ENCODE results near the gene GATA2.

The GATA2 gene

DNA sequence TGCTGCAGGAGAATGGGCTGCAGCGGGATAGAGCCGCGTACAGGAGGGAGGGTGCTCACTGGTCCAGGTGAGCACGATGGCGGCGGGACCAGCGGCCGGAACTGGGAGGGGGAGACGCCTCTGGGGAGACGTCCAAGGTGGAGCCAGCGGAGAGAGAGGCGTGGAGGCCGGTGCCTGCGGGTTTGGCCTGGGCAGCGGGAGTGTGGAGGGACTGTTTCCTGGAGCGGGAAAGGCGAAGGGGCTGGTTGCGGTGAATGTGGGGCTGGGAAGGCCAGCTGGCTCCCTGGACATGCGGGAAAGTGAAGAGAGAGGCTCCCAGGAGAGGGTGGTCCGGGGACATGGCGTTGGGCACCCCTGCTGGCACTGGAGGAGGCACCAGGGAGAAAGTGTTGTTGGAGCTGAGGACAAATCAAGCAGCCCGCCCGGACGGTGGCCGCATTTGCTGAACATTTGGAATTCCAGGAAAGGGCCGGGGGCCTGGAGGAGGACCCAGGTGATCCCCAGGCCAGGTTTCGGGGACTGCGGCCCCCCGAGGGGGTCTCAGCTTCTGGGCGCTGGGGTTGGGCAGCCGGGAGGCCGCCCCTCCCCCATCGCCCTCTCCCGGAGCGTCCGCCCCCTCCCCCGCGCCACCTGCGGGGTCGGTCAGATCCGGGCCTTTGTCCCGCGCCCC lies 60.6 kb downstream of the GATA2 start:
- DNase-seq = no peak

DNA sequence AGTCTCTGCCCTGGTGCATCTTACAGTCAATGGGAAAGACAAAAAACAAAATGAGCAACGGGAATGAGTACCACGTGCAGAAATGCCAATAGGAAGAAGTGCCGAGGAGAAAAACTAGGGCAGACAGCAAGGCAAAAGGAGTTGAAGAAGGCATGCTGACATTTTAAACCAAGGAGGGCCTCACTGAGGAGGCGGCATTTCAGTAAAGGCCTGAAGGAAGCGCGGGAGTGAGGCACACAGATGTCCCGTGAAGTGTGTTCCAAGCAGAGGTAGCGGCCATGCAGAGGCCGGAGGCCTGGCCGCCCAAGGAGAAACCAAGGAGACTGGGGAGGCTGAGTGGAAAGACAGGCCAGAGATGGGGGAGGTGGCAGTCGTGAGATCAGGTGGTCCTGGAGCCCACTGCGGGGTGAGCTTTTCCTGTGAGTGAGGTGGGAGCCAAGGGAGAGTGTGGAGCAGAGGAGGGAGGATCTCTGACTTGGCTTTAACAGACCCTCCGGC lies 61.1 kb downstream of the GATA2 start:
- no peak for DNase-seq

DNA sequence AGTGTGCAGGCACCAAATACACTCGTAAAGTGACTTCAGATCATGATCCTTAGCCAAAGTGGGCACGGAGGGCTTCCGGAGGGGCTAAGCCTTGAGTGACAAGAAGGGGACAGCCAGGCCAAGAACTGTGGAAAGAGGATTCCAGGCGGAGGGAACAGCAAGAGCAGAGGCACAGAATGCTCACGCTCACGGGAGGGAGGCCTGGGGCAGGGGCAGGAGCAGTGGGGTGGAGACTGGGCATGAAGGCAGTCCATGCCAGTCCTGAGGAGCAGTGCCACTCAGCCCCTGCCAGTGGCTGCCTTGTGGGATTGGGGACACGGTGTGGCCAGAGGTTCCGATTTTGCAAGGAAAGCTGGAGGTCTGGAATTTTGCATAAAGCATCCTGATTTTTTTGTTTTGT lies 62.3 kb downstream of the GATA2 start:
- DNase-seq = no peak

DNA sequence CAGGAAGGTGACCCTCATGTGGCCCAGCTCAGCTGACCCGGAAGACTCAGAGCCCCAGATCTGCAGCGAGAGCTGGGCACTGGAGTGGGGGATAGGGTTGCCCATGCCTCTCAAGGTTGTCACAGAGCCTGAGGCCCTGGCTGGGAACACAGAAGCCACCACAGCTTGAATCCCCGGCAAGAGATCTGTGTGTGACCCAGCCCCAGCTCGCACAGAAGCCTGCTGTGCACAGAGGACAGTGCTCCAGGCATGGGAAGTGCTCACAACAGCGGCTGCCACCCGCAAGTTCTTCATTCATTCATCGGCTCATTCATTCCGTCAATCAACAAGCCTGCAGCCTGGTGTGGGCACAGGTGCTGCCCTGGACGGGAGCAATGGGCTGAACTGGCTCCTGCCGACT lies 62.7 kb downstream of the GATA2 start:
- no peak for DNase-seq

DNA sequence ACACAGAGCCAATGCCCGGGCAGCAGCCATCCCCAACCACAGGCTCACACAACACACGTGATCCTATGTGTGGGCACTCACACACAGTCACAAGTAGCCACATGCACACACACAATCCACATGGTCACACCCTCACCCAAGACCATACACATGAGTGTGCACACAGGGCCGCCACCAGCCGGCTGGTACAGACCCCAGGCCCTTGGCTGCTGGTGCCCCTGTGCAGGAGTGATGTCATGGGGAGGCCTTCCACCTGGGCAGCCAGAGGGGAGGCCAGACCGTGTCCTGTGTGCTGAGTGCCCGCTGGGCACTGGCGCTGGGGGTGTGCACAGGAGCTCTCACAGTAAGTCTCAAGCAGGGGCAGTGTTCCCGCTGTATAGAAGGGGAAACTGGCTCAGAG lies 63.2 kb downstream of the GATA2 start:
- no peak for DNase-seq
